Left lung (tissue), 14 donors: ENCODE measurements around the gene HP1BP3. TPM values are rescaled to one million over a fixed set of nuclear protein-coding genes. Genes with fewer than 3 reads are reported as not detected.

ENCODE experiments used
- ATAC-seq: fragments of 200-7000 bp; cut with Tn5 transposase; one replicate; pipeline ENCODE4 v1.9.1; 2020; ENCODE audit warnings: moderate library complexity
- DNase-seq, 4 donors: peaks; one replicate each; pipeline ENCODE4 v3.0.0-alpha.2; 2013 to 2020
- H3K27ac ChIP-seq, 2 donors: fragments of 200-600 bp; sonication (generic) in 1 of 2; one replicate each; pipeline versions ENCODE4 v1.5.0 to v1.8.0; 2020 to 2021
- H3K27me3 ChIP-seq, 2 donors: fragments of 200-600 bp; sonication (generic) in 1 of 2; one replicate each; pipeline versions ENCODE4 v1.5.0 to v1.8.0; 2020 to 2021
- H3K36me3 ChIP-seq, 2 donors: fragments of 200-600 bp; sonication (generic) in 1 of 2; one replicate each; pipeline versions ENCODE4 v1.5.0 to v1.8.0; 2020 to 2021
- H3K4me1 ChIP-seq, 2 donors: fragments of 200-600 bp; one replicate each; pipeline ENCODE4 v1.8.0; 2021
- H3K4me3 ChIP-seq, 2 donors: fragments of 200-600 bp; sonication (generic) in 1 of 2; one replicate each; pipeline versions ENCODE4 v1.5.0 to v1.8.0; 2020 to 2021; ENCODE audit warnings: mild to moderate bottlenecking in 1 of 2
- H3K9me3 ChIP-seq, 2 donors: fragments of 200-600 bp; sonication (generic) in 1 of 2; one replicate each; pipeline versions ENCODE4 v1.5.0 to v1.8.0; 2020 to 2021
- CTCF ChIP-seq, 2 donors: fragments of 200-600 bp; sonication (generic) in 1 of 2; IDR thresholded peaks; one replicate each; pipeline versions ENCODE4 v1.5.0 to v1.8.0; 2021; ENCODE audit warnings: antibody characterized with exemption in 2 of 2
- intact Hi-C, 2 donors: fragments of 100-400 bp; cut with DNase I; formaldehyde crosslinking; loops; one replicate each; pipeline versions ENCODE4 v1.11.2 to v1.14.2; 2022
- long read RNA-seq, 12 donors: library from polyadenylated mRNA in 2 of 12; unstranded in 2 of 12; transcript quantifications; one replicate each; pipeline ENCODE4 v2.0.0 and lab custom pipeline, GENCODE V29; 2019 to 2026
- polyA plus RNA-seq, 6 donors: library from polyadenylated mRNA; unstranded; fragments of 120-200 nt; gene quantifications; one replicate each; pipeline ENCODE4 v1.2.1, GENCODE V29; 2013; ENCODE audit not compliant: insufficient read length in 6 of 6
- total RNA-seq, 2 donors: library from RNA; stranded (reverse); fragmentation: NEBNext Ultra II Directional; extraction: Animal tissue kit (Norgen Biotek cat#: 25700); gene quantifications; one replicate each; pipeline ENCODE4 v1.2.1, GENCODE V29; 2021
- donor health status: DM: no; HTN: yes; CAD: no.
- donor health status: DM: no; HTN: no; CAD: no.

HP1BP3 gene
- total RNA-seq = 100 to 1,000 TPM; 158 to 185 TPM
- polyA plus RNA-seq = 100 to 1,000 TPM; 349 to 444 (median 388) TPM
- long read RNA-seq, donor 1, full-length matches to known transcripts = 15 of 72 reads
- long read RNA-seq, donor 1, partial matches to known transcripts = 37 of 72 reads
- long read RNA-seq, donor 1, other reads (novel, unspliced or antisense) = 20 of 72 reads
- long read RNA-seq, donor 2, full-length matches to known transcripts = 6 of 47 reads
- long read RNA-seq, donor 2, partial matches to known transcripts = 18 of 47 reads
- long read RNA-seq, donor 2, other reads (novel, unspliced or antisense) = 23 of 47 reads
- long read RNA-seq, donor 3, full-length matches to known transcripts = 6 of 31 reads
- long read RNA-seq, donor 3, partial matches to known transcripts = 0 of 31 reads
- long read RNA-seq, donor 3, other reads (novel, unspliced or antisense) = 25 of 31 reads
- long read RNA-seq, donor 4, partial matches to known transcripts = 37 of 48 reads
- long read RNA-seq, donor 4, other reads (novel, unspliced or antisense) = 9 of 48 reads
- long read RNA-seq, donor 5, full-length matches to known transcripts = 16 of 115 reads
- long read RNA-seq, donor 5, partial matches to known transcripts = 81 of 115 reads
- long read RNA-seq, donor 5, other reads (novel, unspliced or antisense) = 18 of 115 reads
- long read RNA-seq, donor 6, full-length matches to known transcripts = 12 of 23 reads
- long read RNA-seq, donor 6, partial matches to known transcripts = 0 of 23 reads
- long read RNA-seq, donor 6, other reads (novel, unspliced or antisense) = 11 of 23 reads
- long read RNA-seq, donor 7, full-length matches to known transcripts = 23 of 47 reads
- long read RNA-seq, donor 7, partial matches to known transcripts = 15 of 47 reads
- long read RNA-seq, donor 7, other reads (novel, unspliced or antisense) = 9 of 47 reads
- long read RNA-seq, donor 8, full-length matches to known transcripts = 20 of 90 reads
- long read RNA-seq, donor 8, partial matches to known transcripts = 48 of 90 reads
- long read RNA-seq, donor 8, other reads (novel, unspliced or antisense) = 22 of 90 reads
- long read RNA-seq, donor 9 = 0 reads
- long read RNA-seq, donor 10, full-length matches to known transcripts = 3 of 23 reads
- long read RNA-seq, donor 10, partial matches to known transcripts = 12 of 23 reads
- long read RNA-seq, donor 10, other reads (novel, unspliced or antisense) = 8 of 23 reads
- long read RNA-seq, donor 11, full-length matches to known transcripts = 5 of 62 reads
- long read RNA-seq, donor 11, partial matches to known transcripts = 37 of 62 reads
- long read RNA-seq, donor 11, other reads (novel, unspliced or antisense) = 20 of 62 reads
- long read RNA-seq, donor 12, full-length matches to known transcripts = 18 of 52 reads
- long read RNA-seq, donor 12, partial matches to known transcripts = 23 of 52 reads
- long read RNA-seq, donor 12, other reads (novel, unspliced or antisense) = 11 of 52 reads

DNA sequence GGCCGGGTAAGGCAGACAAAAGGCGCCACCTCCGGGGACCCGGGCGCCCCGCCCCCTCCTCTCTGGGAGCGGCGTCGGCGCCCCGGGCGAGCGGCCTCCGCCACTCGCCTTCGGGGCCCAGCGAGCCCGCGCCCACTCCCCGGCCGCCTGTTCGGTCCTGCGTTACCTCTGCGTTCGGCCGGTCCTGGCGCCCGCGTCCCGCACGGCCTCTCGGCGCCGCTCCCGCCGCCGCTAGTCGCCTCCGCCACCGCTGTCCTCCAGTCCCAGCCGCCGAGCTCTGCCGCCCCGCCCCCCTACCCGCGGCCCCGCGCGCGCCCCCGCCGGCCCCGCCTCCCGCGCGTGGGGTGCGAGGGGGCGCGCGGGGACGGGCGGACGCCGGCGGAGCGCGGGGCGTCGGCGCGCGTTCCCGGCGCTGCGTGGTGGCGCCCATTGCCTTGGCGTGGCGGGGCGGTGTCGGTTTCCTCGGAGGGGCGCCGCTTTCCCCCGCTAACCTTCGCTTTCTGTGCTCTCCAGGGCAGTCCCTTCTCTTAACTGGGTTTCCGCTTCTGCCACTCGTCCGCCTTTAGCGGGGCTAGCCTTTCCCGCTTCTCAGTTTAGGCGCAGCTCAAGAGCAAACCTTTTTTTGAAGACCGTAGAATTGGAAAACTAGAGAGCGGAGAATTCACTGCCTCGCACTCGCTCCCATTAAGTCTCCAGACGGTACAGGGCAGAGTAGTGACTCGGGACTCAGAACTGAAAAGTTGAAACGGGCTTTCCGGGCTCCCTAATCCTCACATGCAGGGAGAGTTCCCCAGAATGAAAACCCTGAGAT, at the start of gene HP1BP3:
Gene HP1BP3, minus strand, starts transcription at position 279 of the 811 bp plus-strand sequence. CDS start 6,867 bp downstream, outside the sequence.
- ATAC-seq (peak; percentile 80), DNase-seq (peak; percentile 74 to 92 (median 80))
- Histone ChIP-seq H3K4me1 (peaks cover 15 to 38% of the 10 kb centered on the region in 2 donors), H3K36me3 (no peaks in the 10 kb centered on the region), H3K27me3 (no peaks in the 10 kb centered on the region), H3K9me3 (no peaks in the 10 kb centered on the region), H3K27ac (peak within 1 kb of the TSS; percentile 96 to 98), H3K4me3 (peak within 1 kb of the TSS; percentile 59 to 93)
- no peak for TF ChIP-seq CTCF (IDR thresholded peaks at IDR 0.05)
- intact Hi-C loops = no loop called here

GRCh38 chr1:20836230-20836629, 49.1 kb upstream of the HP1BP3 start:
- Histone ChIP-seq H3K4me1 (peaks cover 0 to 6% of the 10 kb centered on the region in 2 donors), H3K4me3 (no peak overlapping the region), H3K27me3 (no peaks in the 10 kb centered on the region), H3K9me3 (no peaks in the 10 kb centered on the region), H3K27ac (no peak overlapping the region), H3K36me3 (peaks cover 0 to 37% of the 10 kb centered on the region in 2 donors)
- intact Hi-C loops = no loop called here
- ATAC-seq (no peak), DNase-seq (no peak)
- TF ChIP-seq CTCF (IDR thresholded peaks at IDR 0.05) = no peak

DNA sequence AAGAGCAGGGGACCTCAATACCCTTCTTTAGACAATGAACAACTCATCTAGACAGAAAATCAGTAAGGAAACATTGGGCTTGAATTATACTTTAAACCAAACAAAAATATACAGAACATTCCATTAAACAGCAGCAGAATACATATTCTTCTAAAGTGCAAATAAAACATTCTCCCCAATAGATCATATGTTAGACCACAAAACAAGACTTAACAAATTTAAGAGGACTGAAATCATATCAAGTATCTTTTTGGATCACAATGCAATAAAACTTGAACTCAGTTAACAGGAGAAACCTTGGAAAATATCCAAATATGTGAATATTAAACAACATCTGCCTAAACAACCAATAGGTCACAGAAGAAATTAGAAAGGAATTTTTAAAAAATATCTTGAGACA, 47.7 kb upstream of the HP1BP3 start:
- H3K27me3 ChIP-seq = no peaks in the 10 kb centered on the region
- TF ChIP-seq CTCF (IDR thresholded peaks at IDR 0.05) = no peak
- no peak for ATAC-seq

GRCh38 chr1:20834192-20834591, 47.1 kb upstream of the HP1BP3 start:
- Histone ChIP-seq H3K27me3 (no peaks in the 10 kb centered on the region), H3K9me3 (no peaks in the 10 kb centered on the region), H3K27ac (no peak overlapping the region), H3K4me3 (no peak overlapping the region), H3K4me1 (peaks cover 0 to 6% of the 10 kb centered on the region in 2 donors), H3K36me3 (peaks cover 0 to 22% of the 10 kb centered on the region in 2 donors)
- DNase-seq (no peak), ATAC-seq (no peak)
- TF ChIP-seq CTCF (IDR thresholded peaks at IDR 0.05) = no peak
- intact Hi-C loops = no loop called here

More for the DNA sequence above, 47.7 kb upstream of the HP1BP3 start:
- Histone ChIP-seq H3K9me3 (no peaks in the 10 kb centered on the region), H3K4me3 (no peak overlapping the region), H3K27ac (no peak overlapping the region), H3K36me3 (peaks cover 0 to 27% of the 10 kb centered on the region in 2 donors), H3K4me1 (peaks cover 0 to 6% of the 10 kb centered on the region in 2 donors)
- no peak for DNase-seq
- intact Hi-C loops = no loop called here
